Astrocyte (in vitro differentiated cells and primary cell): ENCODE results near the gene OR2AE1. TPM values are rescaled to one million over a fixed set of nuclear protein-coding genes. Genes with fewer than 3 reads are reported as not detected.

Experiments used
- DNase-seq: peaks from one replicate; pipeline ENCODE4 v3.0.0-alpha.2; 2010; ENCODE audit warnings: low read depth
- FAIRE-seq: peaks from 2 replicates; lab custom pipeline; 2011; peaks lifted over from hg19 to GRCh38; lab: Jason Lieb, UNC
- H2AFZ ChIP-seq: 2 replicates; pipeline ENCODE4 v1.6.0; 2012; ENCODE audit warnings: low read depth, low read length, inconsistent platforms
- H3K27ac ChIP-seq: 2 replicates; pipeline ENCODE4 v1.5.1; 2011; ENCODE audit warnings: low read depth, low read length, inconsistent platforms
- H3K27me3 ChIP-seq: 2 replicates; pipeline ENCODE4 v1.6.0; 2011; ENCODE audit warnings: low read length, inconsistent platforms; ENCODE audit not compliant: insufficient read depth
- H3K36me3 ChIP-seq: 2 replicates; pipeline ENCODE4 v1.5.1; 2011; ENCODE audit warnings: low read length, inconsistent platforms; ENCODE audit not compliant: insufficient read depth
- H3K4me1 ChIP-seq: 2 replicates; pipeline ENCODE4 v1.5.1; 2011; ENCODE audit warnings: low read length, inconsistent platforms; ENCODE audit not compliant: insufficient read depth
- H3K4me2 ChIP-seq: 2 replicates; pipeline ENCODE4 v1.6.0; 2012; ENCODE audit warnings: low read length, inconsistent platforms
- H3K4me3 ChIP-seq: 2 replicates; pipeline ENCODE4 v1.5.1; 2011; ENCODE audit warnings: low read depth, mild to moderate bottlenecking, low read length, inconsistent platforms; ENCODE audit not compliant: insufficient read depth
- H3K79me2 ChIP-seq: 2 replicates; pipeline ENCODE4 v1.6.0; 2012; ENCODE audit warnings: mild to moderate bottlenecking, low read length, inconsistent platforms; ENCODE audit not compliant: insufficient read depth
- H3K9ac ChIP-seq: 2 replicates; pipeline ENCODE4 v1.6.0; 2012; ENCODE audit warnings: mild to moderate bottlenecking, low read length, inconsistent platforms
- H3K9me3 ChIP-seq: 2 replicates; pipeline ENCODE4 v1.5.1; 2012; ENCODE audit warnings: low read depth, mild to moderate bottlenecking, low read length, inconsistent platforms; ENCODE audit not compliant: insufficient read depth
- H4K20me1 ChIP-seq: 2 replicates; pipeline ENCODE4 v1.6.0; 2012; ENCODE audit warnings: low read length, inconsistent platforms; ENCODE audit not compliant: insufficient read depth
- H3K27ac Mint-ChIP-seq: one replicate; pipeline ENCODE4 v1.8.0; 2021; ENCODE audit warnings: mild to moderate bottlenecking, mixed read lengths; ENCODE audit not compliant: unreplicated experiment
- H3K27me3 Mint-ChIP-seq: one replicate; pipeline ENCODE4 v1.8.0; 2021; ENCODE audit warnings: low read depth, mixed read lengths; ENCODE audit not compliant: unreplicated experiment
- H3K36me3 Mint-ChIP-seq: one replicate; pipeline ENCODE4 v1.8.0; 2021; ENCODE audit warnings: low read depth, mixed read lengths; ENCODE audit not compliant: unreplicated experiment
- H3K4me1 Mint-ChIP-seq: one replicate; pipeline ENCODE4 v1.8.0; 2021; ENCODE audit warnings: low read depth, mixed read lengths; ENCODE audit not compliant: unreplicated experiment
- H3K4me3 Mint-ChIP-seq: one replicate; pipeline ENCODE4 v1.8.0; 2021; ENCODE audit warnings: mild to moderate bottlenecking, moderate library complexity, mixed read lengths; ENCODE audit not compliant: unreplicated experiment
- H3K9me3 Mint-ChIP-seq: one replicate; pipeline ENCODE4 v1.8.0; 2021; ENCODE audit warnings: mild to moderate bottlenecking, mixed read lengths; ENCODE audit not compliant: unreplicated experiment
- CTCF ChIP-seq: IDR thresholded peaks from 2 replicates; pipeline ENCODE4 v1.5.1; 2011; ENCODE audit warnings: low read depth, mild to moderate bottlenecking, inconsistent platforms, low read length, moderate library complexity; ENCODE audit not compliant: insufficient read depth
- EZH2 ChIP-seq: IDR thresholded peaks from 2 replicates; pipeline ENCODE4 v1.6.1; 2012; ENCODE audit warnings: mild to moderate bottlenecking, low read length, inconsistent platforms; ENCODE audit not compliant: insufficient read depth
- total RNA-seq: library from RNA; stranded (reverse); gene quantifications from 2 replicates; pipeline ENCODE4 v1.2.1, GENCODE V29; 2021

Gene OR2AE1
- total RNA-seq, 1 donor from 2014 or later = not detected

GRCh38 chr7:99863847-99864440 is 12.9 kb downstream of the OR2AE1 start:
- no peak overlapping the region for H3K4me3 Mint-ChIP-seq
- no peaks in the 10 kb centered on the region for H3K36me3 Mint-ChIP-seq
- FAIRE-seq (no peak), DNase-seq (peak; percentile 7)
- no peak overlapping the region for H3K27ac Mint-ChIP-seq
- Histone ChIP-seq H3K9me3 (peaks cover 10% of the 10 kb centered on the region), H2AFZ (no peak overlapping the region), H3K4me1 (peaks cover 16% of the 10 kb centered on the region), H4K20me1 (peaks cover 3% of the 10 kb centered on the region), H3K4me3 (no peak overlapping the region), H3K79me2 (no peaks in the 10 kb centered on the region), H3K4me2 (no peak overlapping the region), H3K27ac (no peak overlapping the region), H3K36me3 (no peaks in the 10 kb centered on the region), H3K27me3 (peaks cover 10% of the 10 kb centered on the region), H3K9ac (no peak overlapping the region)
- H3K4me1 Mint-ChIP-seq = peaks cover 19% of the 10 kb centered on the region
- no peaks in the 10 kb centered on the region for H3K27me3 Mint-ChIP-seq
- TF ChIP-seq EZH2 (no peak), CTCF (no peak)
- no peaks in the 10 kb centered on the region for H3K9me3 Mint-ChIP-seq

GRCh38 chr7:99860281-99861127 is 16.3 kb downstream of the OR2AE1 start:
- Mint-ChIP-seq H3K27me3 (no peaks in the 10 kb centered on the region), H3K4me3 (no peak overlapping the region), H3K27ac (peak overlapping the region; percentile 34), H3K9me3 (no peaks in the 10 kb centered on the region), H3K4me1 (peaks cover 19% of the 10 kb centered on the region), H3K36me3 (no peaks in the 10 kb centered on the region)
- Histone ChIP-seq H3K9me3 (peaks cover 10% of the 10 kb centered on the region), H3K9ac (no peak overlapping the region), H3K27me3 (peaks cover 19% of the 10 kb centered on the region), H2AFZ (no peak overlapping the region), H3K79me2 (no peaks in the 10 kb centered on the region), H3K4me2 (peak overlapping the region; percentile 67), H3K27ac (peak overlapping the region; percentile 37), H3K36me3 (no peaks in the 10 kb centered on the region), H3K4me3 (no peak overlapping the region), H3K4me1 (peaks cover 16% of the 10 kb centered on the region), H4K20me1 (peaks cover 3% of the 10 kb centered on the region)
- TF ChIP-seq CTCF (no peak), EZH2 (no peak)
- FAIRE-seq (no peak), DNase-seq (peak; percentile 95)

GRCh38 chr7:99855236-99855635 is 21.6 kb downstream of the OR2AE1 start:
- peaks cover 13% of the 10 kb centered on the region for H3K27me3 ChIP-seq
- FAIRE-seq (no peak), DNase-seq (no peak)
- H3K9me3 ChIP-seq = no peaks in the 10 kb centered on the region
- Mint-ChIP-seq H3K27ac (no peak overlapping the region), H3K36me3 (no peaks in the 10 kb centered on the region), H3K27me3 (no peaks in the 10 kb centered on the region), H3K4me3 (no peak overlapping the region), H3K9me3 (no peaks in the 10 kb centered on the region), H3K4me1 (peaks cover 7% of the 10 kb centered on the region)
- H3K36me3 ChIP-seq = no peaks in the 10 kb centered on the region
- no peak overlapping the region for H3K27ac ChIP-seq
- TF ChIP-seq CTCF = no peak
- TF ChIP-seq EZH2 = no peak
- H3K9ac ChIP-seq = no peak overlapping the region
- H3K4me2 ChIP-seq = no peak overlapping the region
- peaks cover 8% of the 10 kb centered on the region for H3K4me1 ChIP-seq
- H2AFZ ChIP-seq = no peak overlapping the region
- no peaks in the 10 kb centered on the region for H3K79me2 ChIP-seq
- H4K20me1 ChIP-seq = peaks cover 3% of the 10 kb centered on the region
- H3K4me3 ChIP-seq = no peak overlapping the region
